Measurements from ENCODE around the gene CALD1.

The CALD1 gene

DNA sequence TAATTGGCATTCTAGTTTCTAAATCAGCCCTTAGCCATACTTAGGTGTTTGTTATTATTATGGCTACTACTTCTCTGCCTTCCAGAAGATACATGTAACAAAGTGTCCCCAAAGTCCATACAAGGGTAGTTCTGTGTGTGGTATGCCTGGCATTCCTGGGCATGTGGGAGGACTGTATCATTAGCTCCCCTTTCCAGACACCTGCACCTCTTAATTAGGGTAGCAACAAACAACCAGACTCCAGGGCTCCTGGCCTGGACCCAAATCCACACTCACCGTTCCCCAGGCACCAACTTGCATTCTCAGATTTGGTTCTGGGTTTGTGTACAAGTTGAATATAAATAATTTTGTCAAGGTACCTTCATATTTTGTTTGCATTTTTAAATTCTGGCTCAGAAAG lies 15.5 kb upstream of the CALD1 start:
- no peak for DNase-seq (ENCODE audit: low read depth in 2 of 2)

DNA sequence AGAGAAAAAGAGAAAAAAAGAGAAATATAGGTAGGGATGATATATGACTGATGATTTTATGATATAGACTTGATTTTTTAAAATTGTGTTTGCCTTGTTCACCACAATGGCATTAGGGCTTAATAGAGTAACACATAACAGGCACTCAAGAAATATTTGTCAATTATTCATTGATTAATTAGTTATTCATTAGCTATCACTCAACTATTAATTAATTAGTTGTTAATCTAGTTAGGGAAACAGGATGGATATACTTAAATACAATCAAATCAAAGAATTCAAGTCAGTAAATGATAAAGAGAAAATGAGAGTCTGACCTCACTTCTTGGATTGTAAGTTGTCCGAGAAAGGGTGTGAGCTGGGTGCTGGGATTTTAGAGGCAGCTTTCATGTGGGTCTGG lies 15.1 kb upstream of the CALD1 start:
- DNase-seq (ENCODE audit: low read depth in 2 of 2): no peak

DNA sequence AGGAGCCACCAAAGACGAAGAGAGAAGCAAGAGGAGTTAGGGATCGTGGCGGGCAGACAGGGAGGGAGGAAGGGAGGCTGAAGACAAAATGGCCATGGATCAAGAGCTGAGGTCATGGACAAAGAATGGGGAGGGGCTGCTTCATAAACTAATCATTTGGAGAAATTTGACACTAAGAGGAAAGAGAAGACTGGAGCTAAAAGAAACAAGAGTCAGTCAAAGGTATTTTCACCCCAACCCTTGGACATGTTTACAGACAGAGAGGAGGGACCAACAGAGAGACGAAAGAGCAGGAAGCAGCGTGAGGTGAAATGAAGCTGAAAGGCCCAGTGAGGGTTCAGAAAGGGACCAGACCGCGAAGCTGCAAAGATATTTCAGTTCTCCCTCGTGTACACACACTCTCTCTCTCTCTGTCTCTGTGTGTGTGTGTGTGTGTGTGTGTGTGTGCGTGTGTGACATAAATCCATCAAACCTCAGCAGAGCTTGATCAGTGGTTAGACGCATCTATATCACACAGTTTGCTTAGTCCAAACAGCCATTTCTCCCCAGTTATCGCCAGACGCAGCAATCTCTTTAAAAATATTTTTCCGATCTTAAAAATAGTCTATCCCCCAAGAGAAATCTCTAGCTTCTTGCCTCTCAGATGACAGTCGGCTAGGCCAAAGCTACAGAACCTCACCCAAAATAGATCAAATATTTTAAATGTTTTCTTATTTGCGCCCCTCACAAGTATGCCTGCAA lies 12.5 kb upstream of the CALD1 start:
- DNase-seq (ENCODE audit: low read depth in 2 of 2): no peak

DNA sequence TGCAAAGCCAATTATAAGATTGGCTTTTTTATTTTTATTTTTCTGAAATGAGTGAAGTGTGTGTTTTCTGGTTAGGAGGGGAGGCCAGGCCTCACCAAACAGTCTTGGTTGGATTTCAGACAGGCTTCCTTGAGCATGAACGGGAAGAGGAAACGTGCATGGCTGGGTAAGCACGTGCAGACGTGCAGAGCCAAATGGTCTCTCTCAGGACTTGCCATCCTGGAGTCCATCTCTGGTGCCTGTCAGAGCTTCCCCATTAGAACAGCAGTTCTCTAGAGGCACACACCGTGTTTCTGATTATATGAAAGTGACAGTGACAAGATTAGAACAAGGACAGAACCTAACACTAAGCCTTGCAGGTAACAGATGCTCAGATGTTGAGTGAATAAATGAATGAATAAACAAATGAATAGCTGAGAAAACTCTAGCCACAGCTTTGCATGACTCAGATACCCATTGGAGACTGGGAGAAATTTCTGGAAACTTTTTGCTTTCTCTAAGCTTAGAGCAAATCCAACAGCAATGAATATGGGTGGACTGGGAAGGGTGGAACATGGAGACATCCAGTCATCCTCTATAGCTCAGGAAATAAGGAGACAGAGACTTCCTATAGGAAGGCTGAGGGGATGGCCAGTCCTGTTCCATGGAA lies 11.8 kb upstream of the CALD1 start:
- DNase-seq (ENCODE audit: low read depth in 2 of 2): no peak

DNA sequence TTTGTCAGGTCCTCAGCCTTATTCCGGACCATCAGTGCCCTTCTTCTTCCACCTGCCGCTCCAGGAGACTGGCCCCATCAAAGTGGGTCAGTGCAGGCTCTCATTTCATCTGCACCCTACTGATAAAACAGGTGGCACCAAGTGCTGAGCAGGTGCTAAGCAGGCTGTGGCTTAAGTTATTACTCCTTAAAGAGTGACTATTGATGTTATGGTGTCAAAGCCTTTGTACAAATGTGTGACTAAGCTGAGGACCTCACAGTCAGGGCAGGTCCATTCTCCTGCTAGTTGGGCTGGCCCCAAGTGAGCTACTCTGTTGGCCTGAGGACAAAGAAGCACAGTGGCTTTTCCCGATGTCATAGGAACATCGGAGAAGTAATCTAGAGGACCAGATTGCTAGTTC lies 11.2 kb upstream of the CALD1 start:
- DNase-seq (ENCODE audit: low read depth in 2 of 2): no peak

DNA sequence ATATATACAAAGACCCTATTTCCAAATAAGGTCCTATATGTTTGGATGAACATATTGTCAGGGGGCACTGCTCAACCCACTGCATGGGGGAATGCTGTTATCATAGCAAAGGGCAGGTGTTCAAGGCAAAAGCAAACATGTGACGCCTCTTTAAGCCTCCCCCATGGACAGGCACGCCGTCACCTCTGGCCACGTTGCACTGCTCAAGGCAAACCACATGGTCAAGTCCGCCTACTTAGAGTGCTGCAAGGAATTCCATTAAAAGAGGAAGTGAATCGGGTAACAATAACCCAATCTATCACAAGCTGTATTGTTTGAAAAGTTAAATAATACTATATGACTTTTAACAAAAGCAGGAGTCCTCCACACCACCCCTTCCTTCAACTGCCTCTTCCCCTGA lies 8.8 kb upstream of the CALD1 start:
- no peak for DNase-seq (ENCODE audit: low read depth in 2 of 2)

DNA sequence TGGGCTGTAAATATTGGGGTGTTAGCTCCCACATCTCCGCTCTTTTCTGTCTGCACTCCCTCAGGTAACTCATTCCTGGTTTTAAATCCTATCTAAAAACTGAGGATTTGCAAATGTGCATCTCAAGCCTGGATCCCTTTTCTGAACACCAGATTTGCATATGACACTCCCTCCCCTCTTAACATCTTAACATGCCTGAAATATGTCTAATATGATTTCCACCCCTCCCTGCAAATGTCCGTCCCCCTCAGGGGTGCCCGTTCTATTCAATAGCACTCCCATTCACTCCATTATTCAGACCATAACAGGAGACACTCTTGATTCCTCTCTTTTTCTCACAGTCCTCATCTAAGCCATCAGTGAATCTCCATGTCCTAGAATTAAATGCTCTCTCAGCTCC lies 8.3 kb upstream of the CALD1 start:
- DNase-seq (ENCODE audit: low read depth in 2 of 2): no peak

DNA sequence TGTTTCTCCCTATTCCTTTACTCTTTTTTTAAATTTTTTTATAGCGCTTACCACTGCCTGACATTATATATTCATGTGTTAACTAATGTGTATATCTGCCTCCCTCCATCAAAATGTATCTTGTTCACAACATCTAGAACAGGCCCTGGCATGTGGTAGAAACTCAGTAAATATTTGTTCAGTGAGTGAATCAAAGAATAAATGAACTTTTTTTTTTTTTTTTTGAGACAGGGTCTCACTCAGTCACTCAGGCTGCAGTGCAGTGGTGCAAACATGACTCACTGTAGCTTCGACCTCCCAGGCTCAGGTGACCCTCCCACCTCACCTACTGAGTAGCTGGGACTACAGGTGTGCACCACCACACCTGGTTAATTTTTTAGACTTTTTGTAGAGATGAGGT lies 7.5 kb upstream of the CALD1 start:
- DNase-seq (ENCODE audit: low read depth in 2 of 2): no peak

DNA sequence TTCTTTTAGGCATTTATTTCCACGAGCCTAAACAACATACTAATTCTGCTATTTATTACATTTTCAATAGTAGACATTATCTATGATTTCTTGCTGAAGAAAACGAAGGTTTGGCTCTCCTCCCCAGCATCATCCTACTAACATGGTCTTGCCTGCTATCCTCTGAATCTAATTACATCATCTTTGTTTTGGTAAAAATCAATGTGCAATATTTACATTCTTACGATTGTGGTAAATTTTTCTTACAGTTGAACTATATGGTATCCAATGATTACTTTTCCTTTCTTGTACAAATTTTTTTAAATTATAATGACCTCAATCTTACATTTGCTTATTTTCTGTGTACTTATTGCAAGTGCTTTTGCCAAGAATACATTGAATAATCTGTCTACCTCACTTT lies 7.0 kb upstream of the CALD1 start:
- DNase-seq (ENCODE audit: low read depth in 2 of 2): no peak

DNA sequence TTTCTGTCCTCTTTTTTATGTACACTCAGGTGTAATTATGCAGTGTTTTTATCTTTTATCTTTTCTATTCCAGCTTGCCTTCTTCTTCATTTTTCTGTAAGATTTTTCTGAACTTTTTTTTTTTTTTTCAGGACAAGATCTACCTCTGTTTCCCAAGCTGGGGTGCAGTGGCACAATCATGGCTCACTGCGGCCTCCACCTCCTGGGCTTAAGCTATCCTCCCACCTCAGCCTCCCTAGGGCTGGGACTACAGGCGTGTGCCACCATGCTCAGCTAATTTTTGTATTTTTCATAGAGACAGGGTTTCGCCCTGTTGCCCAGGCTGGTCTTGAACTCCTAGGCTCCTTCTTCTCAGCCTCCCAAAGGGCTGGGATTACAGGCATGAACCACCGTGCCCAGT lies 6.3 kb upstream of the CALD1 start:
- no peak for DNase-seq (ENCODE audit: low read depth in 2 of 2)

DNA sequence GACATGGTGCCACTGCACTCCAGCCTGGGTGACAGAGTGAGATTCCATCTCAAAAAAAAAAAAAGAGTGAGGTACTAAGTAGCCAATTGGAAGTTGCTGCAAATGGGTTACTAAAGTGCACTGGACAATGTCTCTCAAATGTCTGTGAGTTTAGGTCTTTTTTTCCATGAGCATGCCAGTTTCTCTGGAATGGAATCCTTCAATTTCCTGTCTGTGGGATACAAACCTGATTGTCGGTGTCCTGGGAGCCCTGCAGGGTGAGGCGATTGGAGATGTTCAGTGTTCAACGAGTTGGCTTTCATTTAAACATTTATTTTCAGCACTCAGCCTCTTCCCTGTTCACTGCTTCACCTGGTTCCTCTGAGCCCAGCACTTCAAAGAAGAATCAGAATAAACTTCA lies 5.3 kb upstream of the CALD1 start:
- no peak for DNase-seq (ENCODE audit: low read depth in 2 of 2)

DNA sequence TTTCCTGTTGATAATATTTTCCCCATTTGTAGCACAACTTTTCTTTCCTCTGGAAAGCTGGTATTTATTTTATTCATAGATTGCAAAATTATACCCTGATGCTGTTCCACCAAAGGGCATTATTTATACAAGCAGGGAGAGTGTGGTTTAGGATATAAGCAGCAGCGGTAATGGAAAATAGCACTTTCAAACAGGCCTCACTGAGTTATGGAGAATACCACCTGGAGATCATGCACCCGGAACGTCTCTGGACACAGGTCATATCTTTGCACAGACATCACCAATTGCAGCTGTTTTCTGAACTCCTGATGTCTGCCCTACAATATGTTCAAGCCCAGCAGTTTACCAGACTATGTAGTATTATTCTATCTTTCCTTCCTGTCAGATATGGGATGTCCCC lies 2.0 kb upstream of the CALD1 start:
- DNase-seq (ENCODE audit: low read depth in 2 of 2): no peak

DNA sequence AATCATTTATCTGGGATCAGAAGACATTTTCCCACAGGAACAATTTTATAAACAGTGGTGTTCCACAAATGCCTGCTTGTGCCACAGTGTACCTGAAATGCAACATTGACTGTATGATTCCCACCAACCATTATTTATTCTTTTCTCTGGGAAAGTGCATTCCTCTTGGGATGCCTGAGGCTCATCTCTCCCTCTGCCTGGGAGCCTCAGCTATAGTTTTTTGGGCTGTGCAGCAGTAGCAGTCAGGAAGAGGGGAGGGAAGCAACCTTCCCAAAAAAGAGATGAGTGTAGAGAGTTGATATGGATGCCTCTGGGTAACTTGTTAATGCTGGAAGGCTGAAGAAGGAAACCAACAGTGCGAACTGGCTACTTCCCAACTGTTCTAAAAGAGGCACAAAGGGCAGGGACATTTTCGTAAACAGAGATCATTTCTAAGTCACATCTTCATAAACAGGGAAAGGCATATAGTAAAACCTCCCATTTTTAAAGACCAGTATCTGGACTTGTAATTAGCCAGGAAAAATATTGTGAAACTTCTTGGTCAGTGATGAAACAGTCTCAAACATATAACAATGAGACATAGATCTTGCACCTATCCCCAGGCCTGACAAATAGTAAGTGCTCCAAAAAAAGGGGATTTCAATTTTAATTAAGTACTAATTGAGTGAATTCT lies 1.4 kb upstream of the CALD1 start:
- no peak for DNase-seq (ENCODE audit: low read depth in 2 of 2)

DNA sequence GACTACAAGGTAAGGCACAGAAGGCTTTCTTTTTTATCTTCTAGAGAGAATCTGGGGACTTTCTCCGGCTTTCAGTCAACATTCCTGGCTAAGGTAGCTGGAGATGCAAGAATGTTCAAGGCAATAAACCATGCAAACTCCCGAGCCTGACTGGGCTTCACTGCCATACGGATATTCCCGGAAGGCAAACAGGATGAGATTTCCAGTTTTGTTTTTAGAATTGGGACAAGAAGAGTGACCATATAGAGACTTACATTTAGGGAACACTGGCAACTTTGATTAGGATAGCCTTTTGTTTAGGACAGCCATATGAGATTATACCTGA lies 269 bp downstream of the CALD1 start:
- DNase-seq (ENCODE audit: low read depth in 2 of 2): no peak

DNA sequence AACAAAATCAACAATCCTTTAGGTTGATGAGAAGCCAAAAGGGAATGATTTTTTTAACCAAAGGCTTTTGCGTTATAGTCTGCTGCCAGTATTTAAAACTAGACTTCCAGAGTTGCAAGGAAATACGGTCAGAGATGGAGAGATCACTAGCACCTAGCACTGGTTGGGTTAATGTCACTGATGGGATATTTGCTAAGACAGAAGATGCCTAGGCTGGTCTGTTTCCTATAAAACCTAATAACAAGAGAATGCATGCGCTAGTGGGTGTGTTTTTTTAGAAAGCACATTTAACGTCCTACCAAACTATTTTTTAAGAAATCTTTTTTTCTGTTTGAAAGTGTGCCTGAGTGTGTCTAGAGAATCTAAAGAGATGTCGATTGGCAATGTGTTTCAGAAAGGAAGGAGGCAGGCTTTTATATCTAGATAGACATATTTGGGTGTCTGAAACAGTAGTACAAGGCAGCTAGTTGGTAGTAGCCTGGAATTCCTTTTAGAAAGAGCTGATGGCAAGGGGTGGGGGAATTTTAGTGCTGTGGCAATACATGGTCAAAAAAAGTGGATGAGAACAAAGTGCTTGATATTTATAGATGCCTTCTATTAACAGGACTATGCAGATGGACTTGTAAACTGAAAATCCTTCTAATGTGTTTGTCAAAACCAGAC lies 863 bp downstream of the CALD1 start:
- DNase-seq (ENCODE audit: low read depth in 2 of 2): no peak

DNA sequence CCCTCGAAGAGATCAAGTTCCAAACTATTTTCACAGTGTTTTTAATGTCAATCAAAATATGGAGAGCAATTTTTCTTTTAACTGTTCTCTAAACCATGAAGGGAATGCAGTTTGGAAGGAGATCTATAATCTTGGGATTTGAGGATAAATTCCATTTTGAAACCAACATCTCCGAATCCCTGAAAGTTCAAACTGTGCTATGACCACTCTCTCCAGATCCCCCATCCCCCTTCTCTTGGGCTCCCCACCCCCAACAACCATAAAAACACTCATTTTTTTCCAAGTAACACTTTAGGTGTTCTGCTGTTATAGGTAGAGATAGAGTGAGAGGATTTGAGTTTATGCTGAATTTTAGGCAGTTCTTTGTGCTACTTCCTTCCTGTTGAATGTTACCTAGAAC lies 1.7 kb downstream of the CALD1 start:
- DNase-seq (ENCODE audit: low read depth in 2 of 2): no peak

DNA sequence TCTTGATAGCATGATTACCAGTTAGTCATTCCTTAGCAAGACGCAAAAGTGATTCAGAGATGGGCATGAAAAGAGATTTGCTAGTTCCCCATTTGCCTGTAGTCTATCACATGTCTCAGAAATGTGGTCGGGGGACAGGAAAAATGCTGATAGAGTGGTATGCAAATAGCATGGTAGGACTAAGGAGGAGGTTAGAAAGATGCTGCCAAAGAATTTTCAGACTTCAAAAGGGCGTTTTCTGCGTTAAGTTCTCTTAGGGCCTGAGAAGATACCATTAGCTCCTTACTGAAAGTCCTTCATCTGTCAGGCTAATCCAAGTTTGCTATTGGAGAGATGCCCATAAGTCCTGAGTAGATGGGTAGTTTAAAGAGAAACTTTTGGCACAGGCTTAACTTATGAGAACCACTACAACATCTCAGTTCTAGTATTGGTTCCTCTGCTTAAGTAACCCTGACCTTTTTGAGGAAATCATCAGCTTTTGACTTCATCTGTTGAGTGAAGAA lies 2.7 kb downstream of the CALD1 start:
- DNase-seq (ENCODE audit: low read depth in 2 of 2): no peak

DNA sequence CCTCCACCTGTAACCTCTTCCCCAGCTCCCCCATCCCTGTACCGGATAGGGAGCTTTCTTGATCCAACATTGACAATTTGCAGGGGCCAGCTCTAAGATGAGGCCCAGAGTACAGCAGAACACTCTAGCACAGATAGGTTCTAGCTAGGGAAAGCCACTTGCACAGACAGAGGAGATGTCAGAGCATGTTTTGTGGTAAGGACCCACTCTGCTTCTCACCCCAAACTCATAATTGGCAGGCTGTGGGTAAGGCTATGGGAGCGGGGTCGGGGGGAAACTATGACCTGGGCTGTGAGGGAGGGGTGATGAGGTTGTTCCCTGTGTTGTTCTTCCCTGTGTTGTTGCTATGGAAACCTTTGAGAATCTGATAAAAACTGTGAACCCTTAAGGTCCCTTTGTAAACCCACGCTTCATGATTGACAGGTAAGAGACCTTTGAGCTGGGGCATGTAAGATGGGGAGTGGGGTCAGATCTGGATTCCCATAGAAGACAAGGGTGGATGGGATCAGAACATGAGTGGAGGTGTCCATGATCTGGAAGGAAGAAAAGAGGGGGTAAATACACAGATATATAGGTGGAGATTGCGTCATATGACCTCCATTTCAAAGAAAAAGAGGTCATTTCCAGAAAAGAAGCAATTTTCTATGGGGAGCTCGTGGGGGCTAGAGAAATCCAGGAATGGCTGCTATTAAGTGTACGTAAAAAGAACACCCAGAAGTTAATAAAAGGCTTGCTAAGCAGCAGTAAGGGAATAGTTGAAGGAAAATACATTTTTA lies 4.0 kb downstream of the CALD1 start:
- DNase-seq (ENCODE audit: low read depth in 2 of 2): no peak

DNA sequence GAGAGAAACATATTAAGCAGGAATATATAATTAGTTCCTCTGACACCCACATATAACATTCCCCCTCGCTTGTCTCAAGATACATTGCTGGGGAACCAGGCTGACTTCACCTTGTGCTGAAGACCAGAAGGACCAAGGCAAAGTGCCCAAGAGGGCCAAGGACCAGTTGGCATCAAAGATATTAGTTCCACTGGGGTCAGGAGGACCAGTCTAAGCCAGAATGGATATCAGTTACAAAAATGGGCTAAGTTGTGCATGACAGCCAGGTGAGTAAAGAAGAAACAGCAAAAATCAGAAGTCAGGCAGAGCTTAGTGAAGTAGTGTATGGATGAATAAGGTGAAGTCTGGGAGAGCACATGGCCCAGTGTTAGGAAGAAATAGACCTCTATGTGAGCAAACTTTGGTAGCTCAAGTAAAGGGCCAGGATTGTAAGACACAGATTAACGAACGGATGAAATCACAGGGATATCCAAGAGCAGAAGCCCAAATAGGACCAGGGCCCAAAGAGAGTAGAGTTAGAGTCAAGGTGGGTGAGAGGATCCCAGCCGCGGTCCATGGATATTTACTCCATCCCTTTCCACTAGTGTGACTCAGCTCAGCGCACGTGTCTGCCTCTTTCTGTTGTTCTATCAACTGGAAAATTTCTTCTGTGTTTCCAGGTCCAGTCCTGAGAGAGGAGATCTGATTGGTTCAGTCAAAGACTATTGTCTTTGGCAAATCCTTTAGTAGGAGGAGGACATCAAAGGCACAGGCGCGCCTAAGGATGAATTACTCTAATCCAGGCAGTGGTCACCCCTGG lies 5.0 kb downstream of the CALD1 start:
- DNase-seq (ENCODE audit: low read depth in 2 of 2): no peak

DNA sequence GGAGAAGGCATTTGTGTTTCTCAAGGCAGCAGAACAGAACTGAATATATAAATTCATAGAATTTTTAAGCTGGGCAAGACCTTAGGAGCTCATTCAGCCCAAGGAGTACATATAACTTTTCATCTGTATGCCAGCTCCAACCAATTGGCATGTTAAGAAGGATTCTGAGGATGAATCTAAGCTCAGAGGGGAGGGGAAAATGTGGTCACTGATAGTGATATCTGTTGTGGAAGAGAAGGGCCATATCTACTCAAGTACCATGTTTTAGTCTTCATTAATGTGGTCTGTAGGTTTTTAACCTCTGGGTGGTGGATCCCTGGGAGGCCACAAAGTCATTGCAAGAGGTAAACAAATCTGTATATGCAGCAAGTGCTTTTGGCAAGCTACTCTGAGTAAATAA lies 6.4 kb downstream of the CALD1 start:
- no peak for DNase-seq (ENCODE audit: low read depth in 2 of 2)

DNA sequence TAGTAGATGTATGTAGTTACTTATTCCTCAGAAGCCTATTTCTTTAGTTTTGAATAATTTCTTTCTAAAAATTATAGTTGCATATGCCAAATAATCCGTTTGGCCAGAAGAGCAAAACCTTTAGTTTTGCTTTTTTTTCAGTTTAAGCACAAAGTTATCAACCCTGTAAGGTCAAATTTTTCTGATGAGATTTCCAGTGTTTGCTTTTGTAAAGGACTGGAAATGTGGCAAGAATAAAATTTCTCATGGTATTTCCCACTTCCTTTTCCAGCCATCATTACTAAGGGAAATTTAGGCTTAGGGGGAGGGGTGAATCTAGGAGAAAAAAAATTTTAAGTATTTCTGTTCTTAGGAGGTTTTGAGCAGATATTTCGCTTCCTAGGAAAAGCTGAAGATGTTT lies 7.6 kb downstream of the CALD1 start:
- DNase-seq (ENCODE audit: low read depth in 2 of 2): no peak
